ENCODE measurements around the gene CPEB2.

DNA sequence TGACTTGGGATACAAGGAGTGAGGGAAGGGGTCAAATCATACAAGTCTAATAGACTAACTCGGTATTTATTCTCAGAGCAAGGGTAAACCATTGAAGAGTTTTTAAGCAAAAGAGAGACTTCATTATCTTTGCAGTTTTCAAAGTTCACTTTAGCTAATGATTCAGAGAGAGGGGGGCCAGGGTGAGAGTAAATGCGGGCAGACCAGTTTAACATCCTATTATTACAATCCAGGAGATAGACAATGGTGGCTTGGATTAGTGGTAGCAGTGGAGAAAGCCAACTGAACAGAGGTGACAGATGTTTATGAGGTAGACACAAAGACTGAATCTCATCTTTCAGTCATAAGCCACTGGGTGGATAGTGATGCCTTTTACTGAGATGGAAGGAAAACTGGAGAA is 57.9 kb downstream of the CPEB2 start:
- TF ChIP-seq CTCF (IDR thresholded peaks at IDR 0.05; ENCODE audit: insufficient read depth, low read length, poor library complexity, severe bottlenecking) (no peak), EZH2phosphoT487 (conservative IDR thresholded peaks at IDR 0.05; ENCODE audit: low read length) (no peak)

All from SU-DHL-6 (cell line).